Trophoblast cell (in vitro differentiated cells and primary cell): ENCODE measurements around the gene DAGLB.
A peak's percentile ranks its signal among the peaks of the same experiment; 100 is the strongest.
"Not testable (repeated sequence)": the region's sequence is repeated elsewhere in the genome, so short reads cannot be mapped to it uniquely, and the experiment has no call there.

ENCODE experiments used
- DNase-seq, 2 donors: peaks; one replicate each; pipeline ENCODE4 v3.0.0-alpha.2; 2016
- H2AFZ ChIP-seq: 2 replicates; pipeline ENCODE4 v1.6.1; 2013; ENCODE audit warnings: low read length, moderate library complexity, mild to moderate bottlenecking; ENCODE audit not compliant: insufficient read depth, poor library complexity
- H2AK5ac ChIP-seq: 2 replicates; pipeline ENCODE4 v1.6.1; 2013; ENCODE audit warnings: mild to moderate bottlenecking, low read length
- H2BK120ac ChIP-seq: 2 replicates; pipeline ENCODE4 v1.6.1; 2013; ENCODE audit warnings: low read length, mild to moderate bottlenecking, moderate library complexity; ENCODE audit not compliant: insufficient read depth, poor library complexity
- H2BK12ac ChIP-seq: 2 replicates; pipeline ENCODE4 v1.6.1; 2013; ENCODE audit warnings: mild to moderate bottlenecking, low read length, moderate library complexity
- H2BK5ac ChIP-seq: 2 replicates; pipeline ENCODE4 v1.6.1; 2013; ENCODE audit warnings: low read length, low read depth, moderate library complexity, mild to moderate bottlenecking; ENCODE audit not compliant: poor library complexity
- H3K14ac ChIP-seq: 2 replicates; pipeline ENCODE4 v1.6.1; 2013; ENCODE audit warnings: mild to moderate bottlenecking, low read length
- H3K18ac ChIP-seq: 2 replicates; pipeline ENCODE4 v1.6.1; 2013; ENCODE audit warnings: mild to moderate bottlenecking, low read length
- H3K23ac ChIP-seq: 2 replicates; pipeline ENCODE4 v1.6.1; 2013; ENCODE audit warnings: low read length
- H3K27ac ChIP-seq: 2 replicates; pipeline ENCODE4 v1.5.1; 2013; ENCODE audit warnings: low read depth, mild to moderate bottlenecking, inconsistent platforms, low read length, moderate library complexity
- H3K27me3 ChIP-seq: 2 replicates; pipeline ENCODE4 v1.6.1; 2013; ENCODE audit warnings: inconsistent platforms, mild to moderate bottlenecking, low read length, moderate library complexity; ENCODE audit not compliant: insufficient read depth
- H3K36me3 ChIP-seq, 2 experiments: 1 replicate in 1 of 2; 2 replicates in 1 of 2; pipeline ENCODE4 v1.6.1; 2013; ENCODE audit warnings: low read length in 2 of 2, mild to moderate bottlenecking in 2 of 2, moderate library complexity in 1 of 2; ENCODE audit not compliant: insufficient read depth in 2 of 2, control insufficient read depth in 1 of 2
- H3K4ac ChIP-seq: 2 replicates; pipeline ENCODE4 v1.6.1; 2013; ENCODE audit warnings: low read depth, mild to moderate bottlenecking, low read length, moderate library complexity
- H3K4me1 ChIP-seq, 2 experiments: 1 replicate in 1 of 2; 2 replicates in 1 of 2; pipeline ENCODE4 v1.6.1; 2013; ENCODE audit warnings: low read length in 2 of 2, mild to moderate bottlenecking in 2 of 2, moderate library complexity in 1 of 2; ENCODE audit not compliant: insufficient read depth in 2 of 2, control insufficient read depth in 1 of 2
- H3K4me2 ChIP-seq: 2 replicates; pipeline ENCODE4 v1.6.1; 2013; ENCODE audit warnings: inconsistent platforms, mild to moderate bottlenecking, low read length, moderate library complexity
- H3K4me3 ChIP-seq: 2 replicates; pipeline ENCODE4 v1.5.1; 2013; ENCODE audit warnings: mild to moderate bottlenecking, low read depth, low read length, inconsistent platforms
- H3K79me1 ChIP-seq: one replicate; pipeline ENCODE4 v1.6.1; 2013; ENCODE audit warnings: low read length
- H3K79me2 ChIP-seq: 2 replicates; pipeline ENCODE4 v1.6.1; 2013; ENCODE audit warnings: low read length, mild to moderate bottlenecking; ENCODE audit not compliant: control insufficient read depth, insufficient read depth, poor library complexity
- H3K9ac ChIP-seq: 2 replicates; pipeline ENCODE4 v1.6.1; 2013; ENCODE audit warnings: mild to moderate bottlenecking, low read length
- H3K9me3 ChIP-seq: 2 replicates; pipeline ENCODE4 v1.6.1; 2013; ENCODE audit warnings: low read depth, mild to moderate bottlenecking, control low read depth, inconsistent platforms, low read length; ENCODE audit not compliant: insufficient read depth
- H4K12ac ChIP-seq: 2 replicates; pipeline ENCODE4 v1.6.1; 2013; ENCODE audit warnings: low read depth, mild to moderate bottlenecking, low read length, moderate library complexity
- H4K8ac ChIP-seq: 2 replicates; pipeline ENCODE4 v1.6.1; 2013; ENCODE audit warnings: low read depth, mild to moderate bottlenecking, low read length, moderate library complexity
- H4K91ac ChIP-seq: one replicate; pipeline ENCODE4 v1.6.1; 2013; ENCODE audit warnings: low read depth, mild to moderate bottlenecking, low read length, moderate library complexity
- WGBS: extraction: QIAGEN DNeasy Blood & Tissue Kit; methylation state at CpG from one replicate; pipeline ENCODE4 v1.1.7; 2013; ENCODE audit warnings: missing lambda C conversion rate; ENCODE audit not compliant: insufficient read length, insufficient coverage; ENCODE audit errors: extremely low coverage; 5-methylcytosine and 5-hydroxymethylcytosine counted together

Gene DAGLB

GRCh38 chr7:6461946-6462550 lies 14.3 kb upstream of the DAGLB start:
- Histone ChIP-seq H3K4ac (no peak overlapping the region), H3K79me2 (no peaks in the 10 kb centered on the region), H2AFZ (no peak overlapping the region), H4K12ac (no peak overlapping the region), H3K4me3 (no peak overlapping the region), H3K4me1 (no peaks in the 10 kb centered on the region), H3K36me3 (peaks cover 40 to 50% of the 10 kb centered on the region in 2 experiments), H3K79me1 (no peaks in the 10 kb centered on the region), H3K27ac (no peak overlapping the region), H3K23ac (no peak overlapping the region), H4K91ac (no peak overlapping the region), H3K14ac (no peak overlapping the region), H4K8ac (no peak overlapping the region), H2AK5ac (no peak overlapping the region), H2BK5ac (no peak overlapping the region), H3K4me2 (no peak overlapping the region), H3K18ac (no peak overlapping the region), H3K9ac (no peak overlapping the region), H3K9me3 (peaks cover 2% of the 10 kb centered on the region), H2BK120ac (no peak overlapping the region), H3K27me3 (no peaks in the 10 kb centered on the region), H2BK12ac (no peak overlapping the region)
- no peak for DNase-seq
- WGBS: no CpG with 5 or more reads among the region's 4 CpGs

GRCh38 chr7:6460990-6461584 lies 13.3 kb upstream of the DAGLB start:
- no peak overlapping the region for H4K91ac ChIP-seq
- H2BK12ac ChIP-seq: no peak overlapping the region
- no peak overlapping the region for H3K23ac ChIP-seq
- no CpG with 5 or more reads among the region's 11 CpGs for WGBS
- no peak overlapping the region for H2BK120ac ChIP-seq
- no peak overlapping the region for H4K8ac ChIP-seq
- no peaks in the 10 kb centered on the region for H3K79me1 ChIP-seq
- H3K36me3 ChIP-seq: peaks cover 33 to 41% of the 10 kb centered on the region in 2 experiments
- no peak overlapping the region for H3K4ac ChIP-seq
- H4K12ac ChIP-seq: no peak overlapping the region
- H3K27me3 ChIP-seq: no peaks in the 10 kb centered on the region
- no peak overlapping the region for H2AFZ ChIP-seq
- no peak overlapping the region for H3K9ac ChIP-seq
- no peaks in the 10 kb centered on the region for H3K79me2 ChIP-seq
- no peak for DNase-seq
- H3K9me3 ChIP-seq: no peaks in the 10 kb centered on the region
- no peak overlapping the region for H2BK5ac ChIP-seq
- no peak overlapping the region for H2AK5ac ChIP-seq
- no peak overlapping the region for H3K27ac ChIP-seq
- H3K4me3 ChIP-seq: no peak overlapping the region
- no peak overlapping the region for H3K18ac ChIP-seq
- no peak overlapping the region for H3K4me2 ChIP-seq
- no peak overlapping the region for H3K14ac ChIP-seq
- H3K4me1 ChIP-seq: no peaks in the 10 kb centered on the region

- no peak overlapping the region for H3K4ac ChIP-seq
- no peaks in the 10 kb centered on the region for H3K9me3 ChIP-seq
- H3K18ac ChIP-seq: no peak overlapping the region
- no peak overlapping the region for H3K14ac ChIP-seq
- H3K4me1 ChIP-seq: no peaks in the 10 kb centered on the region
- H2AFZ ChIP-seq: no peak overlapping the region
- H4K8ac ChIP-seq: no peak overlapping the region
- no peaks in the 10 kb centered on the region for H3K79me2 ChIP-seq
- no peak overlapping the region for H2BK12ac ChIP-seq
- H3K4me2 ChIP-seq: no peak overlapping the region
- H3K27me3 ChIP-seq: no peaks in the 10 kb centered on the region
- no peak overlapping the region for H2BK120ac ChIP-seq
- H3K79me1 ChIP-seq: no peaks in the 10 kb centered on the region
- no CpG with 5 or more reads among the region's 6 CpGs for WGBS
- peaks cover 30 to 34% of the 10 kb centered on the region in 2 experiments for H3K36me3 ChIP-seq
- no peak overlapping the region for H2AK5ac ChIP-seq
- no peak overlapping the region for H3K27ac ChIP-seq
- peak; percentile 38 to 59 for DNase-seq
- no peak overlapping the region for H4K91ac ChIP-seq
- no peak overlapping the region for H3K9ac ChIP-seq
- no peak overlapping the region for H2BK5ac ChIP-seq
- no peak overlapping the region for H3K23ac ChIP-seq
- no peak overlapping the region for H3K4me3 ChIP-seq
- H4K12ac ChIP-seq: no peak overlapping the region
Observed at GRCh38 chr7:6460303-6460702, 12.5 kb upstream of the DAGLB start.

DNA sequence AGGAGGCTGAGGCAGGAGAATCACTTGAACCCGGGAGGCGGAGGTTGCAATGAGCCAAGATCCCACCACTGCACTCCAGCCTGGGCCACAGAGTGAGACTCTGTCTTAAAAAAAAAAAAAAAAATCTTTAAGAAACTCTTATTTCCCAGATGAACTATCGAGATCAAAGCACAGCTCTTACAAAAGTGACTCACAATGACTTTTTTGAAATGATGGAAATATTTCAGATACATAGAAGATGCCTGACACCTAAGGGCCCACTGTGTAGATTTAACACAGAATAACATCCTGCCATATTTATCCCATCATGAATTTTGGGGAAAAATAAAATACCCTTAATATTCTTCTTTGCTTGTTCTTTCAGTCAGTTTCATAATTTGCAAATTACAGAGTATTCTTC lies 10.9 kb upstream of the DAGLB start:
- not testable (repeated sequence) for H3K4me3 ChIP-seq, H2AFZ ChIP-seq, H3K27ac ChIP-seq, H3K23ac ChIP-seq, H3K4ac ChIP-seq, H3K79me2 ChIP-seq, H2BK120ac ChIP-seq, H4K8ac ChIP-seq, H3K27me3 ChIP-seq, H2BK12ac ChIP-seq, H3K18ac ChIP-seq, H4K91ac ChIP-seq, H3K9me3 ChIP-seq, H3K4me2 ChIP-seq, H3K79me1 ChIP-seq, H2BK5ac ChIP-seq, H3K4me1 ChIP-seq, H2AK5ac ChIP-seq, H4K12ac ChIP-seq, H3K9ac ChIP-seq, H3K14ac ChIP-seq
- DNase-seq: peak in 1 of 2 donors; percentile 79
- peaks cover 19 to 26% of the 10 kb centered on the region in 2 experiments for H3K36me3 ChIP-seq
- WGBS: no CpG with 5 or more reads among the region's 3 CpGs
